Calu3 (cell line): Measurements from ENCODE around the gene SMIM41. TPM values are rescaled to one million over a fixed set of nuclear protein-coding genes. Genes with fewer than 3 reads are reported as not detected.

Experiments used
- BruUV-seq: library from RNA; stranded (reverse); fragments of 400-500 nt; replicated peaks from 2 replicates; lab custom pipeline; 2021; lab: Mats Ljungman, UMichigan
- CTCF ChIA-PET: fragments of 300-600 bp; sonication (Branson Sonifier 250); formaldehyde crosslinking; loops from one replicate; lab custom pipeline; 2022; ENCODE audit warnings: antibody characterized with exemption; lab: Charles Lee
- DNase-seq: peaks from one replicate; pipeline ENCODE4 v3.0.0; 2022
- H3K27ac Mint-ChIP-seq: one replicate; pipeline ENCODE4 v1.8.0; 2022; ENCODE audit warnings: mixed read lengths; ENCODE audit not compliant: unreplicated experiment
- H3K27me3 Mint-ChIP-seq: one replicate; pipeline ENCODE4 v1.8.0; 2022; ENCODE audit warnings: mixed read lengths; ENCODE audit not compliant: unreplicated experiment
- H3K36me3 Mint-ChIP-seq: one replicate; pipeline ENCODE4 v1.8.0; 2022; ENCODE audit warnings: mild to moderate bottlenecking, moderate library complexity, mixed read lengths; ENCODE audit not compliant: insufficient read depth, unreplicated experiment
- H3K4me1 Mint-ChIP-seq: one replicate; pipeline ENCODE4 v1.8.0; 2022; ENCODE audit warnings: mild to moderate bottlenecking, low read depth, mixed read lengths; ENCODE audit not compliant: unreplicated experiment
- H3K4me3 Mint-ChIP-seq: one replicate; pipeline ENCODE4 v1.8.0; 2022; ENCODE audit warnings: mild to moderate bottlenecking, low read depth, moderate library complexity, mixed read lengths; ENCODE audit not compliant: unreplicated experiment
- H3K9me3 Mint-ChIP-seq: one replicate; pipeline ENCODE4 v1.8.0; 2022; ENCODE audit warnings: low read depth, mixed read lengths; ENCODE audit not compliant: unreplicated experiment
- intact Hi-C: fragments of 100-400 bp; cut with micrococcal nuclease; formaldehyde crosslinking; loops from one replicate; pipeline ENCODE4 v1.10.0; 2022; ENCODE audit not compliant: unreplicated experiment
- total RNA-seq: library from RNA; stranded (reverse); gene quantifications from 2 replicates; pipeline ENCODE4 v1.2.3, GENCODE V29; 2022
- TF ChIP-seq, protein P1 (sequence below): fragments of 200-600 bp; IDR thresholded peaks from one replicate; pipeline ENCODE4 v1.8.0; 2022; ENCODE audit warnings: antibody characterized with exemption; ENCODE audit not compliant: unreplicated experiment

The SMIM41 gene
- total RNA-seq, 1 experiment from 2014 or later, result not detected

GRCh38 chr12:52033446-52034140 is 45.9 kb upstream of the SMIM41 start:
- TF ChIP-seq, protein P1, sequence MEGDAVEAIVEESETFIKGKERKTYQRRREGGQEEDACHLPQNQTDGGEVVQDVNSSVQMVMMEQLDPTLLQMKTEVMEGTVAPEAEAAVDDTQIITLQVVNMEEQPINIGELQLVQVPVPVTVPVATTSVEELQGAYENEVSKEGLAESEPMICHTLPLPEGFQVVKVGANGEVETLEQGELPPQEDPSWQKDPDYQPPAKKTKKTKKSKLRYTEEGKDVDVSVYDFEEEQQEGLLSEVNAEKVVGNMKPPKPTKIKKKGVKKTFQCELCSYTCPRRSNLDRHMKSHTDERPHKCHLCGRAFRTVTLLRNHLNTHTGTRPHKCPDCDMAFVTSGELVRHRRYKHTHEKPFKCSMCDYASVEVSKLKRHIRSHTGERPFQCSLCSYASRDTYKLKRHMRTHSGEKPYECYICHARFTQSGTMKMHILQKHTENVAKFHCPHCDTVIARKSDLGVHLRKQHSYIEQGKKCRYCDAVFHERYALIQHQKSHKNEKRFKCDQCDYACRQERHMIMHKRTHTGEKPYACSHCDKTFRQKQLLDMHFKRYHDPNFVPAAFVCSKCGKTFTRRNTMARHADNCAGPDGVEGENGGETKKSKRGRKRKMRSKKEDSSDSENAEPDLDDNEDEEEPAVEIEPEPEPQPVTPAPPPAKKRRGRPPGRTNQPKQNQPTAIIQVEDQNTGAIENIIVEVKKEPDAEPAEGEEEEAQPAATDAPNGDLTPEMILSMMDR, result no peak
- Mint-ChIP-seq H3K27me3 (no peaks in the 10 kb centered on the region), H3K4me3 (peak overlapping the region; percentile 68), H3K9me3 (no peaks in the 10 kb centered on the region), H3K4me1 (peaks cover 11% of the 10 kb centered on the region), H3K27ac (peak overlapping the region; percentile 71), H3K36me3 (peaks cover 23% of the 10 kb centered on the region)
- BruUV-seq, result TSS peak; percentile 91
- intact Hi-C loops, result no loop called here
- no peak for DNase-seq
- CTCF ChIA-PET, result interaction anchor here (1.0 to 1.4 kb wide), 4 partner anchors 11 to 83 kb away, joined by 3 to 8 read pairs (median 8); partner anchors contain the start of genes ATG101 and NR4A1

GRCh38 chr12:52035190-52035589 is 44.3 kb upstream of the SMIM41 start:
- TF ChIP-seq, protein P1, result no peak
- BruUV-seq, result no TSS peak
- H3K27me3 Mint-ChIP-seq, result no peaks in the 10 kb centered on the region
- H3K4me3 Mint-ChIP-seq, result no peak overlapping the region
- H3K4me1 Mint-ChIP-seq, result peaks cover 11% of the 10 kb centered on the region
- no peak for DNase-seq
- CTCF ChIA-PET, result no interaction called here
- H3K27ac Mint-ChIP-seq, result no peak overlapping the region
- intact Hi-C loops, result no loop called here
- peaks cover 35% of the 10 kb centered on the region for H3K36me3 Mint-ChIP-seq
- H3K9me3 Mint-ChIP-seq, result no peaks in the 10 kb centered on the region

DNA sequence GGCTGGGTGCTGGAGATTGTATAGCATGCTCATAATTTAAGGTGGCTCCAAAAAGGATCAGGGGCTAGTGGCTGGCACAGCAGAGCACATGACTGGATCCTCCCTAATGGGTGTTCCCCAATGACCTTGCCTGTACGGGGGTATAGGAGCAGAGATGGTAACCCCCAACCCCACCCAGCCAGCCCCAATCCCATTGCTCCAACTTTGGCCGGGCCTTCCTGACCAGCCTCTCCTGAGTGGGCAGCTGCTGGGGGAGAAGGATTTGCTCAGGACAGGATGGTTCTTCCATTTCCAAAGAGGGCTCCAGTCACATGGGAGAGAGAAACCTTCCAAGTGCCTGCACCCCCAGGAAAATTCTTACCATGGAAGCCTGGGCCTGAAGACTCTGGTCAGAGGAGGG is 43.6 kb upstream of the SMIM41 start:
- DNase-seq, result no peak
- no peaks in the 10 kb centered on the region for H3K27me3 Mint-ChIP-seq
- H3K36me3 Mint-ChIP-seq, result peaks cover 37% of the 10 kb centered on the region
- CTCF ChIA-PET, result no interaction called here
- no TSS peak for BruUV-seq
- no peak overlapping the region for H3K27ac Mint-ChIP-seq
- TF ChIP-seq, protein P1, result no peak
- H3K4me3 Mint-ChIP-seq, result peak overlapping the region; percentile 74
- intact Hi-C loops, result no loop called here
- peaks cover 11% of the 10 kb centered on the region for H3K4me1 Mint-ChIP-seq
- H3K9me3 Mint-ChIP-seq, result no peaks in the 10 kb centered on the region

DNA sequence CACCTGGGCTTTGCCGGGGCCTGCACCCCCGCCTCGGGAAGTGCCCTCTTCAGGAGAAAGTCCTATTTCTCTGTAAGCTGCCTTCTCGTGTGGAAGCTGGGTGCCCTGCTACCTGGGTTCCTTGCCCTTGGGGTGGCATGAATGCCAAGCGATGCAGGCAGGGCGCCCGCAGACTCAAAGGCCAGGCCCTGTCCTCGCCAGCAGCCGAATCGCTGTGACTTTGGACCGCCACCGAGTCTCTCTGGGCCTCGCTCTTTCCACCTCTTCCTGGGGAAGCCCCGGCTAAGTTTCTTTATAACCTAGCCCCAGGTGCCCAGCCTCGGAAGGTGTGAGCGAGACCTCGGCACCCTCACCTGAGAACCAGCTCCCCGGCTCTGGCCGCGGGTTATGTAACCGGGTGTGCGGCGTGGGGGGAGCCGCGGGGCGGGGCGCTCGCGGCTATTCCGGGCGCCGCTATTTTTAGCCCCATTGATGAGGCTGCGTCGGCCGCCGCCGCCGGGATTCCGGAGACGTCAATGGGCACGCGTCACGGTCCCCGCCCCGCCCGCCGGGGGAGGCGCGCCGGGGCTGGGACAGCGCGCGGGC is 42.8 kb upstream of the SMIM41 start:
- Mint-ChIP-seq H3K27me3 (no peaks in the 10 kb centered on the region), H3K4me1 (peaks cover 11% of the 10 kb centered on the region), H3K9me3 (no peaks in the 10 kb centered on the region), H3K36me3 (peaks cover 37% of the 10 kb centered on the region), H3K4me3 (peak overlapping the region; percentile 74), H3K27ac (no peak overlapping the region)
- no TSS peak for BruUV-seq
- CTCF ChIA-PET, result interaction anchor here (0.5 to 1.2 kb wide), 2 partner anchors 46 to 69 kb away, joined by 3 to 4 read pairs; no protein-coding TSS in a partner anchor
- intact Hi-C loops, result no loop called here
- TF ChIP-seq, protein P1, result no peak
- DNase-seq, result peak; percentile 84
